GOT3 (cell line): Measurements from ENCODE around the gene ELL.

Experiments
- DNase-seq: peaks from one replicate; lab custom pipeline; 2025; ENCODE audit warnings: mixed read lengths; lab: John Stamatoyannopoulos, UW

Gene ELL

DNA sequence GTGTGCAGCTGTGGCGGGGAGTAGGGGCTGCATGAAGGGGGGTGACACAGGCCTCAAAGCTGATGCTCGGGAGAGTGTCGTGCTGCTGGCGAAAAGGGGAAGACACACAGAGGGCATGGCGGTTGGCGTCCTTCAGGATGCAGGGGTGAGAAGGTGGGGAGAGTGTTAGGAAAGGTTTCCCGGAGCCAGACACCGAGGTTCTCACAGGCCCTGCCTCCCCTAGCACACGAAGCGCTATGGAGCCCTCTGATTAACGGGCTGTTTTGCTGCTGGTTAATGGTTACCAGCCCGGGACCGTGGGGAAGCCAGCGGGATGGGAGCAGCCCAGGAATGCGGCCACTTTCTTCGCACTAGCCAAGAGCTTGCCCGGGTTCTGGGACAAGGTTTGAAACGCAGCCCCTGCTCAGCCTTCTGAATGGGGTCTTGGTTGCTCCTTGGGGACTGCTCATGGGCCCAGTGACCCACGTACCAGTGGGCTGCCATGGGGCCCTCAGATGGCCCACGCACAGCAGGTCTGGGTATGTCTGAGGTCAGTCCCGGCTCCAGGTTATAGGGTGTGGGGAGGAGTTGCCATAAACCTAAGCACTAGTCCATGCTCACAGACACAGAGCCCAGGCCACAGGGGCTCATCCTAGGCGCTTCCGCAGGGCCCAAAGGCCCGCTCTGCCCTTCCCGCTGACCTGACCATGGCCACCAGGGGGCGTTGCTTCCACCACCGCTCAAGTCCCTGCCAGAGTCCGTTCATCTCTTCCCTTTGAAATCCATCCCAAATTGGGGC lies 52.6 kb downstream of the ELL start:
- DNase-seq = no peak

DNA sequence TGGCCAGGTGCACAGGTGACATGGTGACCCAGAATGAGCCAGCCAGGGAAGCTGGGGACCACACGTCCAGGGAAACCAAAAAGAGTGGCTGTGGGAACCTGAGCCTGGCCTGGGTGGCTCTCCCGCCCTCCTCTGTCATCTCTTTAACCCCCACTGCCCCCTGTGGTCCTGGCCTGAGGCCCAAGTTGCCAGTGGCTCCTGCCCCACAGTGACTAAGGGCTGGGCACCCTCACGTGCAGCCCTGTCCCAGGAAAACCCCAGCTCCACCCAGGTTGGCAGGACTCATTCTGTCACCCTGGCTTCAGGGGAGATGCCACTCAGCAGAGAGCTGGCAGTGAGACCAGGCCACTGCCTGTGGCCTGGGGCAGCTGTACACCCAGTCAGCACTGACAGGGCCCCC lies 53.4 kb downstream of the ELL start:
- no peak for DNase-seq

DNA sequence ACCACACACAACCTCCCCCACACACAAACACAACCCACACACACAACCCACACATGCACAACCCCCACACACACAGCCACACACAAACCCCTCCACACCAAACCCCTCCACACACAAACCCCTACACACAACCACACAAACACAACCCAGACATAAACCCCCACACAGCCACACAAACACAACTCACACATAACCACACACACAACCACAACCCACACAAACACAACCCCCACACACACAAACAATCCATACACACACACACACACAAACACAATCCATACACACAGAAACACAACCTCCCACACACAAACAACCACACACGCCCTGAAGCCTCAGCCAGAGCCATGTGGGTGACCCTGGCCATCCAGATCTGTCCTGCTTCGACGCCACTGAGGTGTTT lies 53.9 kb downstream of the ELL start:
- DNase-seq = no peak

DNA sequence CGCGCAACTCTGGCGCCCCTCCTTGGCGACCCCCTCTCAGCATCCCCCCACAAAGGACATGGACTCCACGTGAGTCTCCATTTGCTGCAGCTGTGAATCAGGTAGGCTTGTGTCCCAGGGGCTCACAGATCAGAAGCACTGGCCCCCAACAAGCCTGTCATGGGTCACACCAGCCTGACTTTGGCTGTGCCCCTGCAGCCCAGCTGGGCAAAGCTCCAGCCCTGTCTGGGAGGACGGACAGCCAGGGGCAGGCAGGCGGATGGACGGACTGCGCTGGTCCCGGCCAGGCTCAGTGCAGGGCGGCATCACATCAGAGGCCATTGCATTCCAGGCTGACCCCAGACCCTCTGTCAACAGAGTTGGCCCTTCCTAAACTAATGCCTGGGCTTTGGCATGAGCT lies 55.5 kb downstream of the ELL start:
- DNase-seq = no peak

DNA sequence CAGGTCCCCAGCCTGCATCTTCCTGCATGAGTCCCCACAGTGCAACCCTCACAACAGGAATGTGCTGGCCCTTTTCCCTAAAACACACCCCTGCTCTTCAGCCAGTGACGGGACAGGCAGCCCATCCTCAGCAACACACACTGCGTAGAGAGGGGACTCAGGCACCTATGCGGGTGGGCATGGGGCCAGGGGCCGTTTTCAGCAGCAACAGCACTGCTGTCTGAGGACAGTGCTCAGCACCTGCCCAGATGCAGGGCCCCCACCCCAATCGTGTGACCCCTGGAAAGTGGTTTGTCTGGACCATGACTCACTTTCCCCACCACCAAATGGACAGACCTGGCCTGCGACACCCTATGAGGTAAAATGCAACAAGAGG lies 55.9 kb downstream of the ELL start:
- no peak for DNase-seq

DNA sequence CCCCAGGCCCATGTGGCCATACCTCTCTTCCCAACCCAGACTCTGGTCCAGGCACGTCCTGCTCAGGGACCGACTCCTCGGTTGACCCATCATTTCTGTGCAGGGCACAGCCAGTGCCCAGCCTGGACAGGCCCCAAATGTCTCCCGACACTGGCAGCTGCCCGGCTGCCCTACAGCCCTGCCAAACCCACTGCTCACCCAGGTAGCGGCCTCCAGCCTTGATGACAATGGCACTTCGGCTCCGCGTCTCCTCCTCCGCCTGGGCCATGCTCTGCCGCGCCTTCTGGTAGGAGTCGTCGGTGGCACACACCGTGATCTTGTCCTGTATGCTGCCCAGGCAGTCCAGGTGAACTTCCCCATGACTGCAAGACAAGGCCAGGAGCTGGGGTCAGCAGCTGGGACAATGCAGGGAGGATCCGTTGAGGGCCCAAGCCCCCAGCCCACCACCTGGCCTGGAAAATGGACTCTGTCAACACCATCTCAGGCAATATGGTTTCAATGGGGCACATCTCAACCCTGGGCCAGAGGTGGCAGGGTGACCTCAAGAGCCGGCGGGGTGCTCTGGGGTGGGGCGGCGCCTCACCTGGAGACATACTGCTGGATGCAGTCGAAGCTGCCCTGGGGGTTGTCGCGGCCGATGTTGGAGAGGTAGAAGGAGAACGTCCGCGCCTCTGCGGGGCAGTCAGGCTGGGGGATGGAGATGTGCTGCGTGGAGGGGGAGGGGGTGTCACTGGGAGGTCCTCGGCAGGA lies 56.5 kb downstream of the ELL start:
- no peak for DNase-seq

DNA sequence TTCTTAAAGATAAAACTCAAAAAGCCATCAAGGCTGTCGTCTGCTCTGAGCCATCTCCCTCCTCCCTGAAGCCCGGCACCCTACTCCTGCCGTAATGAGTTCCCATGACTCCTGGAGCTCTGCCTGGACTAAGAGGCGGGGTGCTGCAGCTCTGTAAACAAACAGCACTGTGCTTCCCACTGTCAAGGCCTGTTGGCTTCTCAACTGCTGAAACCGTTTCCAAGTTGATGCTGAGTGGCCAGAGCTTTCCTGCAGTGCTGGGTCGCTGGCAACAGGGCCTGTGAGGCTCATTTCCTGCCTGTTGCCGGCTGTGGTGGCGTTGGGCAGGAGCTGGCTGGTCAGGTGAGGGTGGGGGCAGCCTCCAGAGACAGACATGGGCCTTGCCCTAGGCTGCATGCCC lies 57.2 kb downstream of the ELL start:
- DNase-seq = no peak

DNA sequence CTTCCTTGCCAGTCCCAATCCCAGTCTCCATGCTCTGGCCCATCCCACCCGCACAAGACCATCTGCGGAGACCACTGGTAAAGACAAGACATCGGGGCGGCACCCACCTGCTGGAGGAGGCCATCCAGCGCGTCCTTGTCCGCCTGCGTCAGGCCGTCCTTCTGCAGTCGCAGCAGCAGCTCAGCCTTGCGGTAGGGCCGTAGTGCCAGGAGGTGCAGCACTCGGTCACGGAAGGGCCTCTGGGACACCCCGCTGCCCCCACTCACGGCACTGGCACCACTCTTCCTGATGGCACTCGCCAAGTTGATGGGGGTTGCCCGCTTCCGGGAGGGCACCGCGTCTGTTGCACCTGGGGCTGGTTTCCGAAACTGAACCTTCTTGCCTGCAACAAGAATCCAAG lies 60.4 kb downstream of the ELL start:
- DNase-seq = no peak

DNA sequence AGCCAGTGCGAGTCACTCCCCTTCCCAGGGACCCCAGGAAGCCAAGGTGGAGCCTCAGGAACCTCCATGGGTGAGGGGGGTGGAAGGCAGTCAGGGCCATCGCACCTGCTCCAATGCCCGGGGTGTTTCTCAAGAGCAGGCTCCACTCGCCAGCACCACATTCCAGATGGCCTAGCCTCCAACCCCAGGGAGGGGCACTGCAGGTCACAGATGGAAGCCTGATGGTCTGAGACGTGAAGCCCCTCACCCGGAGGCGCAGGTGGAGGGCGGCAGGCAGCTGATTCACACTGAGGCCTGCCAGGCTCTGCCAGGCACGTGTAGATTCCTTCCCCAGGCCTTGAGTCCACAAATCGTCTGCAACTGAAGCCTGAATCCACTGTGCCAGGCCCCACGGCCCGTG lies 61.0 kb downstream of the ELL start:
- DNase-seq = no peak

DNA sequence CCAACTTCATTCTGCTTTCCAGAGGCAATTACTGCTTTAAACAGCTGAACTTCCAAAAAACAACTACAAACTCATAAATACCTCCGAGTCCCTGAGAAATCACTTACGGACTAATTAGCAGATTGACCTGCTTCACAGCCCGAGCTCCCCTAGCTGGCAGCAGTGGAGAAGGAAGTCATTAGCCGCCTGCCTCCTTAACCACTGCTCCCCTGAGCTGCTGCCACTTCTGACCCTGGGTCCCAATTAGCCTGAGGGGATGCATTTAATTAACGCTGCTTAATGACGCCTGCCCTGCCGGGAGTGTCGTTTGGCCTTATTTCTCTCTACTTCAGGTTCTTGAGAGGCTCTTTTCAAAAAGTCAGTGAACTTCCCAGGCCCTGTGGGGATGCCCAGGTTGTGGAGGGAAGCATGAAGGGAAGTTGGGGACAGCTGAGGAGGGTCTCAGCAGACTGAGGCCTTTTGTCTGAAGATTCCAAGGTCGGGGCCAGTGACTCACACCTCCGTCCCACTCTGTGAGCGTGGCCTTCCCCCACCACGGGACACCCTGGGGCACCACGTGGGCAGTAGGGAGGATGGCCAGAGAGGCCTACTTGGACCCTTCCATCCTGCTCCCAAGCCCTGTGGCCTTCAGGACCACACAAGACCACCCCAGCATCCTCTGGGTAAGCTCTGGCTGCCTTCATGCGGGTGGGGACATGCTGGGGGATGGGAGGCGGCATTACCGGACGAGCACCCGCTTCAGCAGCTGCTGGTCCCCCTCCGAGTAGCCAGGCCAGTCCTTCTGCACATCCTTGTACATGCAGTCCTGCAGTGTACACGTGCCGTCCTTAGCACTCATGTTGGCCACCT lies 64.2 kb downstream of the ELL start:
- no peak for DNase-seq

DNA sequence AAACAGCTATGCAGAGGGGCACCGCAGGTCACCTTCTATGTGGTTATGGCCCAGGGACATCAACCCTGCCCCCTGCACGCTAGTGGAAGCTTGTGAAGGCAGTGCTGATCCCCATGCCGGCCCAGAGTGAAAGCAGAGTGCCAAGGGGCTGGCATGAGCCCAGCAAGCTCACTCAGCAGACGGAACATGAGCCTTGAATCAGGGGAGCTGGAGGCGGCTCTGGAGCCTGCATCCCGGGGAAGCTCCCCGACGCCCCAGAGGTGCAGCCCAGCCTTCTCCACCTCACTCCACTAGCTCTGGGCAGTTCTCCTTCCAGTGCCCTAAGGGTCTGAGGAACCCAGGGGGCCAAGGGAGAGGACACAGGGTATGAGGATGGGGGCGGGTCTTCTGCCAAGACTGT lies 64.9 kb downstream of the ELL start:
- no peak for DNase-seq

DNA sequence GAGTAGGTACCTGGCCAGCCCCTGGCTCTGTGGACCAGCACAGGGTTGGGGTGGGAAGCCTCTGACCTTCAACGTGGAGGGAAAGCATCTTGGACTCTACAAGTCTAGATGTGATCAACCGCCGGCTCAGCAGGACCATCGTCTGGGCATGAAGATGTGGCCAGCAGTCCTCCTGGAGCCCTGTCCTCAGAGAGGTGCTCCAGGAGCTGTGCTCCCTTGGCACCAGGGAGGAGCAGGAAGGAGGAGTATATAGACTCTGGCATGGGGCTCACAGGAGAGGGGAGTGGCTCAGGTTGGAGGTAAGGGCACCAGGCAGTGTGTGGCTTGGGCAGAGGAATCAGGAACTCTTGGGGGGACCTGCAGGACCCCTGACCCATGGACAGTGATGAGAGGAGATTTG lies 65.6 kb downstream of the ELL start:
- no peak for DNase-seq

DNA sequence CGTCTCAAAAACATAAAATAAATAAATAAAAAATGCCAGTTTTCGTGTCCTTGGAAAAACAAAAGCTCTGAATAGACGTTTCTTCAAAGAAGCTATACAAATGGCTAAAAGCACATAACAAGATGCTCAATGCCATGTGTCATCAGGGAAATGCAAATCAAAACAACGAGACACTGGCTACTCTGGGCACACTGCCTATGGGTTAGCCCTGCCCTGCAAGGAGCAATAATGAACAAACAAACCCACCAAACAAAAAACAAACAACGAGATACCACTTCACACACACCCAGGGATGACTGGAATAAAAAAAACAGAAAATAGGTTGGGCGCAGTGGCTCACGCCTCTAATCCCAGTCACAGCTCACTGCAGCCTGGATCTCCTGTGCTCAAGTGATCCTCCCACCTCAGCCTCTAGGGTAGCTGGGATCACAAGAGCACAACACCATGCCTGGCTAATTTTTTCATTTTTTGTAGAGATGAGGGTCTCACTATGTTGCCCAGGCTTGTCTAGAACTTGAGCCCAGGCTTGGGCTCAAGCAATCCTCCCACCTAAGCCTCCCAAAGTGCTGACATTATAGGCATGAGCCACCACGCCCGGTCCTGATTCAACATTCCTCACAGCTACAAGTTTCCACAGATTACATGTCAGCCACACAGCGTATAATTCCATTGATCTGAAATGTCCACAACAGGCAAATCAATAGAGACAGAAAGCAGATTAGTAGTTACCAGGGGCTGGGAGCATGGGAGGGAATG lies 68.4 kb downstream of the ELL start:
- no peak for DNase-seq

DNA sequence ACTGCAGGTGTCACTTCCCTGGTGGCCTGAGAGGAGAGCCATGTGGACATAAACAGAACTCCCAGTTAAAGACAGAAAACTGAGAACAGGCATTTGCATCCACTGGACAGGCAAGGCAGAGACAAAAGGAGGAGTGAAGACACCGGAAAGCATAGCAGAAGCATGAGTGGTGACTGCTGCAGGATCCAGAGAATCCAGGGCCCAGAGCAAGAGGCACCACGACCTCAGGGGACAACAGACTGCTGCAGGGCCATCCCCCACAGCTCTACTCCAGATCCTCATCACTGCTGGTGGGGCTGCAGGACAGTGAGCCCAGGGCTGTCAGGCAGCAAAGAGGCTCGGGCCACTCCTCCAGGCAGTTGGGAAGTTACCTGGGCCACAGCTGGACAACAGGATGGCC lies 69.5 kb downstream of the ELL start:
- no peak for DNase-seq

DNA sequence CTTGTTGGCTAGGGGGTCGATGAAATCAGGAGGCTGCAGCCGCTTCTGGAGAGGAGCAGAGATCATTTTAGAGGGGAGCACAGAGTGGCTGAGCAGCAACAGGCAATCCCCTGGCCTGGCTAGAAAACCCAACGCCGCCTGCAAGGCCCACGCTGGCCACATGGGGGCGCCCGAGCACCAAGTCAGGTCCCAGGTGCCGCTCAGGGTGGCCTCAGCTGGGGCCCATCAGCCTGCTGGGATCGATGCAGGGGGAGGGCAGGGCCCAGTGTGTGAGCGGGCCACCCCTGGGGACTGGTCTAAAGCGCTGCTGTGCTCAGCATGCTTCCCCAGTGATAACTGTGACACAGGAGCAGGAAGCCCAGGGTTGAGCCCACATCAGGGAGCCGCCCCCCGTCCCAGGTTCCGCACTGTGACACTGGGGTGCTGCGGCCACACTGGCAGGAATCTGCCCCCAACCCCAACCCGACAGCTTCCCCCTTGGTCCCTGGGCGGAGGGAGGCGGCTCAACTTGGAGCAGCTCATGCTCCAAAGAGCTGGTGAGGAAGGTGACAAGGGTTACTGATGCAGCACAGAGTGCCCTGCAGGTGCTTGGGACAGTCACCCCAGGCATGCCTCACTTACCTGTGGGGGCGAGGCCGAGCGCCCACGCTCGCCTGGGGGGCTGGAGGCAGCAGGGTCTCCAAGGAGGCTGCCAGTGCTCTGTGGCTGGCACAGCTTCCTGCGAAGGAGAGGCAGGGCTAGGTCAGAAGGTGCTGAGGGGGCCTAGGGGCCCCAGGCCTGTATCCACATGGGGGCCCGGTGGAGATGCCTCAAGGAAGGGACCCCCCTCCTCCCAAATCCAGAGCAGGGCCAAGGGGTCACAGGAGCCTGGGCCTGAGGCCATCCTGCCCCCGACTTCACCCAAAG lies 70.7 kb downstream of the ELL start:
- no peak for DNase-seq

DNA sequence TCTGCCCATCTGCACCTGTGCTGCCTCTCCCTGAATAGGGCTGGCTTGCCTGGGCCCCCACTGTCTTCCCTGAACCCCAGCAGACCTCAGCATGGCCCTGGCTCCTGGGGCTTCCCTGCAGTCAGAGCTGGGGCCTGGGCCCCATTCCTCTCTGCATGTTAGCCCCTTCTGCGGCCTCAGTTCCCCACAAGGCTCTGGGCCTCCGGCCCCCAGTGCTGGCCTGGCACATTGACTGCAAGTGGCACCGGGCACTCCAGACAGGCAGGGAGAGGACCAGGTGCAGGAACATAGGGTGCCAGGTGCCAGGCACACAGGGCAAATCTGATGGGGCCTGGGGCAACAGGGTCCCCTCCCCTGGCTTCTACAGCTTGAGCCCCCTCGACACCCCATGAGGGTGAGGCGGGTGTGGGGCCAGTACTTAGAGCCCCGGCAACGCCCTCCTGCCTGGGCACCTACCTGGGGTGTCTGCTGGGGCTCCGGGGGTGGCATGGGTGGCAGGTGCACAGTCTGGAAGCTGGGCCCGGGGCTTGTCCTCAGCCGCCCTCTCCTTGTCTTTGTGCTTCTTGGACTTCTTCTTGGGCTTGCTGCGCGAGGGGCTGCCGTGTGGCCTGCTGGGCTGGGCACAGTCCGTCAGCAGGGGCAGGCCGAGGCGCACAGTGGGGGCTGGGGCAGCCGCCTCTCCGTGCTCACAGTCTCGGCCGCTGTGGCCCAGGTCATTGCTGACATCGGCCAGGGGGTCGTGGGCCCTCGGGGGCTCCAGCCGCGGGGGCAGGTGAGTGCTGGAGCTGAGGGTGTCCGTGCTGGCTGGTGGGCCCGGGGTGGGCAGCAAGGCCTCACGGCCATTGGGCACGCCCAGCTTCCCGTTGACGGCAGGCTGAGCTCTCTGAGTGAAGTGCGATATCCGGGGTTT lies 71.6 kb downstream of the ELL start:
- DNase-seq = no peak

DNA sequence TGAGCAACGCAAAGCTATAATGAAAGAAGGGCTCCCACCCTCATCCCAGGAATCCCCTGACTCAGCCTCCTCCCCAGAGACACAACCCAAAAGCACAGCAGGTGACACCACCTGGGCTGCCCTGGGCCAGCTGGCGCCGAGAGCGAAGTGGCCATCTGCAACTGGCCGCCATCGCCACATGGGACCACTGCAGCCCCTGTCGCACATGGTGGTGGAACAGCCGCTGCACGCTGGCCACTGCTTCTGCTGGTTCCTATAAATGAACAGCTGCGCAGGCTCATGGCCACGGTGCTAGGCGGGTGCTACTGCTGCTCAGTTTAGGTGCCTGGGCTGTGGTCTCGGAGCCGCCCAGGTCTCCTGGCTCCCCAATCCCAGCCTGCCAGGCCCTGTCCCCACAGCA lies 72.3 kb downstream of the ELL start:
- DNase-seq = no peak

DNA sequence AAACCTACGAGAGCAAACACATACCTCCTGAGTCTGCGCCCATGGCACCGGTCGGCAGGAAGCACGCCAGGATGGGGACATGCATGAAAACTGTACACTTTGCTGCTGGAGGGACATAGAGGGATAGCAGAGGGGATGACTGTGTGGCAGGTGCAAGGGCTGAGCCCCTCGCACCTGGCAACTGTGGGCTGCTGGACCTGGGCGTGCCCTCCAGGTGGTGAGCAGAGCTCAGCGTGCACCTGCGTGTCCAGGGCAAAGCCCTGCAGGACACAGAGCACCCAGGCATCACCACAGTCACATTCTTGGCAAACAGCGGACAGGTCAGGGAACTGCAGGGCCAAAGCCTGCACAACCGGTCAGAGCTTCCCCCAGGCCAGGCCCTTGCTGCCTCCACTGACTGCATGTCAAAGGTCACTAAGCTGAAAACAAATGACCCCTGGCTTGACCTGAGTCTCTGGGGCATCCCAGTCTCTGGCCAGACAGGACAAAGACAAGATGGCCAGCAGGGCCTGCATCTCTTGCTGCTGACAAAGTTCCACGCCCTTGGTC lies 75.0 kb downstream of the ELL start:
- no peak for DNase-seq

DNA sequence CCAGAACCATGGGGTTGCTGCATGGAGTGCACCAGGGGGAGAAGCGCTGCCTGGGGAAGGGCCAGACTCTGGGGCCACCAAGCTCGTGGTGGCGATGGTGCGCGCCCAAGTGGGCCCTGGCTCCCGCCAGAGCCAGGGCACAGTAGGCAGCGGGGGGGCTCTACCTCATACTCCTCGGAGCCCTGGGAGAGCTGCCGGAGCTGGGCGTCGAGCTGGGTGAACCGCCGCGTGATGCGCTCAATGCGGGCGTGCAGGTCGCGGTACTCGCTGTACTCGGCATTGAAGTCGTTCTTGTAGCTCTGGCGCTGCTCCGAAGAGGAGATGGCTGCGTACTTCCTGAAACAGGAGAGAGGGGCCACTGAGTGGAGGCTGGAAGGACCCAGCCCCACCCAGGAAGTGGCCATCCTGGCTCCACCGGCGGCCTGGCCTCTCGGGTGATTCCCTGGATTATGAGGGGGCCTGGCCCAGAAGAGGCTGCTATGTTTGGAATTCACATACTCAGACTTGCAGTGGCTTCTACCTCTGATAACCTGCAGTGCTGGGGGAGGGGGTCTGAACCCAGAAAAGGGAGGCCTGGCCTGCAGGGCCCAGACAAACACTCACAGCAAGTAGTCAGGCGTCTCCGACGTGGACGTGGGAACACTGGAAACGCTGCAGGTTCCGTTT lies 75.6 kb downstream of the ELL start:
- no peak for DNase-seq
